T-helper 1 cell treated with Interleukin-12 subunit alpha and Interleukin-12 subunit beta and Interleukin-4 antibody, amounts not matched to agents 30 ng/mL and 1 ng/mL, for 36 hours (primary cell): ENCODE results near the gene PRKAR1B. TPM values are rescaled to one million over a fixed set of nuclear protein-coding genes. Genes with fewer than 3 reads are reported as not detected.

Experiments used
- intact Hi-C: fragments of 100-400 bp; cut with micrococcal nuclease; formaldehyde crosslinking; loops from one replicate; pipeline ENCODE4 v1.15.1; 2024
- total RNA-seq: library from RNA; stranded (reverse); gene quantifications from 2 replicates; pipeline ENCODE4 v1.2.3, GENCODE V29; 2022

PRKAR1B gene
- total RNA-seq, 1 donor from 2014 or later, result 25.2 TPM

DNA sequence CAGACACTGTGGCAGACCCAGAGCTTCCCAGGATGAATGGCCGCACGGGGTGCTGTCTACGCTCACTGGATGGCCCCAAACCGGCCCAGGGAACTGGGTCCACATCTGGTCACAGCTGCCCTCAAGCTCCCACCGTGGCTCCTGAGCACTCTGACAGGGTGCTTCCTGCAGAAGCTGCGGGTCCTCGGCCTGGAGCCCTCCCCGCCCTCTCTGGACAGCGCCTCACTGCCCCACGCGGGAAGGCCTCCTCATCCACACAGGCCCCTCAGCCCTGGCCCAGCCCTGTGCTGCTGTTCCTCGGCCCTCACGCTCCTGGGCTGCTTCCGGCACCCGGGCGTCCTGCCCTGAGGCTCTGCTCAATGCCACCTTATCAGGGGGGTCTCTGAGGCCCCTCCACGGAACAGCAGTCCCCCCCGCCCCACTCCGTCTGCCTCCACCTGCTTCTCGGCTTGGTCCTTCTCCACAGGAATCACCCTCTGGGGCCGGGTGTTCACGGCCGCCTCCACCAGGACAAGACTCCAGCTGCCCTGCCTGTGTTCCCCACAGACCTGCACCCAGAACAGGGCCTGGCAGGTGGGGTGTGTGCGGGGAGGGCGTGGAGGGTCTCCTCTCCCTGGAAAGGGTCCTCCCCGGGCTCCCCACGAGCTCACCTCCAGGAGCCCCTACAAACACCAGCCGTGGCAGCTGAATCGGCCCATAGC lies 132.0 kb downstream of the PRKAR1B start:
- intact Hi-C loops, result no loop called here

DNA sequence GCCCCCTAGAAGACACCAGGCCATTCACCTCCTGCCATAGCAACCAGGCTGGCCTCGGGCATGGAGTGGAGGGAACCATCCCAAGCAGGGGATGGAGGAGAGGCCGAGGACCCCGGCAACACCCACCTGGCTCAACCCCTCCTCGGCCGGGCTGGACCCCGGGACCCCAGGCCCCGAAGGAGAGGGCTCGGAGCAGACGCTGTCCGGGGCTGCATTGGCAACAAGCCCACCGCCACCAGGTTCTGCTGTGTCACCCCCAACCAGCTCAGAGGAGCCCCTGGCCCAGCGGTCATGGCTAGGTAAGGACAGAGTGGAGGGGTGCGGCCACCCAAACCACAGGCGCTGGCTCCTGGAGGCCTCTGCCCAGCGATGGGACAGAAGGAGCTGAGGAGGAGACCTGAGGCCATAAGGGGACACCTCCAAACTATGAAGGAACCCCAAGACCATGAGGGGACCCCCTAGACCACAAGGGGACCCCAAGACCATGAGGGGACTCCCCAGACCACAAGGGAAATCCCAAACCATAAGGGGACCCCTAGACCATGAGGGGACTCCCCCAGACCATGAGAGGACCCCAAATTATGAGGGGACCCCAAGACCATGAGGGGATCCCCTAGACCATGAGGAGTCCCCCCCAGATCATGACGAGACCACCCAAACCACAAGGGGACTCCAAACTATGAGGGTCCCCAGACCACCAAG lies 132.7 kb downstream of the PRKAR1B start:
- intact Hi-C loops, result no loop called here

DNA sequence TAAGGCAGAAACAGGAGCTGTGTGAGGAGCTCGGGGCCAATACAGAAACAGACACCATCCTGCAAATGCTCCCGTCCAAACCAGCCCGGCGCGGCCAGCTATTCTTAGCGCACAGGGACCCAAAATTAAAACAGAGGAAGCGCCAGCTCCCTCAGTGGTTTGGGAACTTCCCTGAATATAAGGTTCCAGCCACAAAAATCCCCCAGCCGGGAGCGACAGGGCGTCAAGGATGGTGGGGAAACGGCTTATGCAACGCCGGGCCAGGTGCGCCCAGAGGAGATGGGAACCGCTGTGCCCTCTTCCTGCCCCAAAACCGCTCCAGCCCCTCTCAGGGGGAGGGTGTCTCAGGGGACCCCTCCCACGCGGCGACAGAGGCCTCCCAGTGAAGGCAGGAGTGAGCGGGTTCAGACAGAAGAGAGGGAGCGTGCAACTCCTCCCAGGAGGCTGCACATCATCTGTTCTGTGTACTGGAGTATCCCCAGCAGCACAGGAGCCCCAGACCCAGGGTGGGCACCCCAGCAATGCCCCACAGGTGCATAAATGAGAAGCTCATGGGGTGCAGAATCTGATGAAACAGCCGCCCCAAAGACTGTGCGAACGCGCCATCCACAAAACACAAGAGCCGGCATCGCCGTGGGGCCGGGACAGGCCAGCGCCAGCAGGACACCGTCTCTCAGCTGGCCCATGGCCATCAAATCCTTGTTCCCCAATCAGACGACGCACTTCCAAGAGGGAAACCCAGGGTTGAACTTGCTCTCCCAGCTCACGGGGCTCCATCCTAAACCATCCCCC lies 133.6 kb downstream of the PRKAR1B start:
- intact Hi-C loops, result no loop called here

DNA sequence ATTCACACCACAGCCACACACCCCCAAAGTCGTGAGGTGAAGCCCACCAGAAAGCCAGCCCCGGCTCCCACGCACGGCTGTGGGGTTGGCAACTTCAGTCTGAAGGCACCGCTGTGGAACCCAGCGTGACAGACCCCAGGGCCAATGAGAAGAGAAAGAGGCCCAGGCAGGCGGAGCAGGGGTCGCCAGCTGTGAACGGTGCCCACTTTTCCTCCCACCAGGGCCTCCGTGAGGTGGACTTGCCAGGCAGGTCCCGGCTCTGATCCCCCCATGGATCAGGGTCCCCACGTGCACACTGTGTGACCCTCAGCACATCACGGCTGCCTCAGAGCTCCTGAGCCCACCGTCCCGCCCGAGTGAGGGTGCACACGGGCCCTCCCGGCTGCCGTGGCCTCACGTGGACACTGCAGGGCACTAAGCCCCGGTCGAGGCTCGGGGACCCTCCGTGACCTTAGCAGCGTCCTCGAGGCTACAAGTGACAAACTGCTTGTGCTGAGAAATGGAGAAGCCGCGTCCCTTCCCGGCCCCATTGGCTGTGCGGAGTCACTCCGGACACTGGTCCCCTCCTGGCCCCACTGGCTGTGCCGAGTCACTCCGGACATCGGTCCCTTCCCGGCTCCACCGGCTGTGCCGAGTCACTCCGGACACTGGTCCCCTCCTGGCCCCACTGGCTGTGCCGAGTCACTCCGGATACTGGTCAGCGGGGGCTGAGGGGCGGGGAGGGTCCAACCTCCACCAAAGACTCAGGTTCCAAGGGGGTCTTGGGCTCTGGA lies 135.0 kb downstream of the PRKAR1B start:
- intact Hi-C loops, result no loop called here

DNA sequence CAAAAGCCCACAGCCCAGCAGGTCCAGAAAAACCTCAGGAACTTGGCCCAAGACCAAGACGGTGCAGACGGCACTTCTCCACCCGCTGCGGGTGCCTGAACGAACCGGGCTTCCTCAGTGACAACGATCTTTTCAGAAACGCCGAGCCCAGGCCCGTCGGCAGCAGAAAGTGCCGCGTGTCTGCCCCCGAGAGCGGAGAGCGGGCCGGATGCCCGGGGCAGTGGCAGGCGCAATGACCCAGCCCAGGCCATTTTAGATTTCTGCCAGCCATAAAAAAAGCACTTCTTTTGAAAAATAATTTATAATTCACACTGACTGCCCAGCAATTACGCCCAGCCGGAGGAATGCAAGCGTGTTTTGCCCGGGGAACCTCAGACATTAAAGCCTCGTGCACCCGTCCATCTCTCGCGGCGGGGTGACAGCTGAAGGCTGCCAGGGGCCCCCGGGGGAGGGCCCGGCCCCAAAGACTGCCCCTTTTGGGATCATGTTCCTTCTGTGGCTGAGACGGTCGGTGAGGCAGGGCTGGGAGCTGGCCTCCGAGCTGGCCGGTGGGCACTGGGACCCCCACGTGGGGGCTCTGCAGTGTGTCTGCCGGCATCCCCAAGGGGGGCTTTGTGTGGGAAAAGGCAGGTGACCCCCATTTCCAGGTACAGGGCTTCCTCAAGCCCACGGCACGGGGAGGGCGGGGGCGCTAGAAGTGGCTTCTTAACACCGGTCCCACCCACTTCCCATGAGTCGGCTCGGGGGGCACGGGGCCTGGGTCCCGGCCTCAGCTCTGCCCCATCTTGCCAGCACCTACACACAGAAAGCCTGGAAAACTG lies 136.1 kb downstream of the PRKAR1B start:
- intact Hi-C loops, result no loop called here

GRCh38 chr7:589781-590575 lies 137.1 kb downstream of the PRKAR1B start:
- intact Hi-C loops, result loop anchor here (10.0 kb wide), 1 partner anchor 225 kb away; no protein-coding TSS in a partner anchor

DNA sequence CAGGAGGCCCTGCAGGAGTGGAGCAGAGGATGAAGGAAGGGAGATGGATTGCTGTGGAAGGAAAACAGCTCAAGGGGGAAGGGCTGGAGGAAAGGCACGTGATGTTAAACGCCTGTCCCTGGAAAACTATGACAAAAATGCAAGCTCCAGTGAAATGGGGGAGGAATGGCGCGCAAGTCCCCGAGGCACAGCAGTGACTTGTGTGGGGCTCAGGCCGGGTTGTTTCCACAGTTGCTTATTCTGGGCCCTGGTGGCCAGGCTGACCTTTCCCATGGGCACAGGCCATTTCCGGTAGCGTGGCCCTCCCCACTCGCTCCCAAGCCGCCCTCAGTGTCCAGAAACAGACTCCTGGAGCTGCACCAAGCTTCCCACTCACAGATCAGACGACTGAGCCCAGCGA lies 139.3 kb downstream of the PRKAR1B start:
- intact Hi-C loops, result loop anchor here (10.0 kb wide), 1 partner anchor 227 kb away; no protein-coding TSS in a partner anchor

DNA sequence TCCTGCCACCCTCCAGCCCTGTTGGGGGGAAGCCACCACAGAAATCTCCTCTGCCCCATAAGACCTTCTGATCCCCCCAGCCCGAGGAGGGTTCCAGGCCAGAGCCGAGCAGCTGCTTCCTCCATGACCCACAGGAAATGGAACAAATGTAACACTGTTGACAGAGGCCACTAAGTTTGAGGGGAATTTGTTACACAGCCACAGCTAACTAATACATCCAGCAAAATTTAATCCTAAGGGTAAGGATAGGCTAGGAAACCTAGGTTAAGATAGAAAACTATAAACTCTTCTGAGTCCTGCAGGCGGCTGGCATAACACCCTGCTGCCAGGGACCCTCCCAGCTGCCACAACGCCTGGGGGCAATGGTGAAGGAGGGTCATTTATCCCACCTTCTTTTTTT lies 140.6 kb downstream of the PRKAR1B start:
- intact Hi-C loops, result loop anchor here (10.0 kb wide), 1 partner anchor 228 kb away; no protein-coding TSS in a partner anchor

- intact Hi-C loops, result loop anchor here (1.0 to 10.0 kb wide), 5 partner anchors 15 to 437 kb away; no protein-coding TSS in a partner anchor
Observed at GRCh38 chr7:585873-586272, 141.2 kb downstream of the PRKAR1B start.

- intact Hi-C loops, result loop anchor here (1.0 to 10.0 kb wide), 5 partner anchors 16 to 436 kb away; no protein-coding TSS in a partner anchor
Observed at GRCh38 chr7:585229-585711, 141.8 kb downstream of the PRKAR1B start.

- intact Hi-C loops, result loop anchor here (1.0 to 10.0 kb wide), 8 partner anchors 16 to 436 kb away; partner anchors contain the start of genes DNAAF5, GET4 and PDGFA
Observed at GRCh38 chr7:584820-585219, 142.3 kb downstream of the PRKAR1B start.

GRCh38 chr7:584122-584465 lies 143.0 kb downstream of the PRKAR1B start:
- intact Hi-C loops, result loop anchor here (1.0 to 10.0 kb wide), 5 partner anchors 67 to 435 kb away; partner anchors contain the start of genes DNAAF5, GET4 and PDGFA

DNA sequence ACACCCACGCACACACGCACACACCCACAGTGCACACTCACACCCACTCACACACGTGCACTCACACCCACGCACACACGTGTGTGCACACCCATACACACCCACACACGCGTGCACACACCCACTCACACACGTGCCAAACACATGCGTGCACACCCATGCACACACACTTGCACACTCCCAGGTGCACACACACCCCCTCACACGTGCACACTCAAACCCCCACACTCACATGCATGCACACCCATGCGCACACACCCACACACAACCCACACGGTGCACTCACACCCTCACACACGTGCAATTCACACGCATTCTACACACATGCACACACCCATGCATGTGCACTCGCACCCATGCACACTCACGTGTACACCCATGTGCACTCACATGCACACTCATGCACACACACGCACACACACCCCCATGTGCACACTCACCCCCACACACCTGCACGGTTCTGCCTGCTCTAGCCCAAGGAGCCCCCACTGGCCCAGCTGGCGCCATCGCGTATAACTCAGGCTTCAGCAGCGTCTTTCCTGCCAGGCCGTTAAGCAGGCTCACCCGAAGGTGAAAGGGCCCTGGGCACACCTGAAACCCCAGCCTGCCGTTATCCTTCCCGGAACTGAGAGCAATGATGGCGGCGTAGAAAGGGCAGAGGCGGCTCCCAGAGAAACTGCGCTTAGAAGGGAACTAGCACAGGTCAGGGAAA lies 143.5 kb downstream of the PRKAR1B start:
- intact Hi-C loops, result loop anchor here (1.0 to 10.0 kb wide), 5 partner anchors 66 to 435 kb away; partner anchors contain the start of genes DNAAF5, GET4 and PDGFA

GRCh38 chr7:582931-583330 lies 144.2 kb downstream of the PRKAR1B start:
- intact Hi-C loops, result loop anchor here (5.0 to 10.0 kb wide), 2 partner anchors 66 to 232 kb away; partner anchors contain the start of gene PDGFA

GRCh38 chr7:582081-582835 lies 144.8 kb downstream of the PRKAR1B start:
- intact Hi-C loops, result loop anchor here (5.0 to 10.0 kb wide), 2 partner anchors 65 to 233 kb away; partner anchors contain the start of gene PDGFA

DNA sequence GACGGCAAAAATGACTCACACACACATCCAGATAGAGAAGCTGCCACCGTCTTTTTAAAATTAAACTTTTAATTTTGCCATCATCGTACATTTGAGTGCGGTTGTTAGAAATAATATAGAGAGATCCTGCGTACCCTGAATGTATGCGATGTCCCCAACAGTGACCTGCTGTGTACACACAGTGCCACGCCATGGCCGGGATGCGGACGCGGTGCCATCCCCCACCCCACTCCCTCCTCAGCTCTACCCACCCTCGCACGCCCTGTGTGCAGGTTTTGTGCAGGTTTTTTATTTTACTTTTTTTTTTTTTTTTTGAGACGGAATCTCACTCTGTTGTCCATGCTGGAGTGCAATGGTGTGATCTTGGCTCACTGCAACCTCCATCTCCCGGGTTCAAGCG lies 148.7 kb downstream of the PRKAR1B start:
- intact Hi-C loops, result no loop called here

- intact Hi-C loops, result no loop called here
Observed at GRCh38 chr7:577741-578370, 149.2 kb downstream of the PRKAR1B start.
